ENCODE results near the gene PPIH.
"Not testable (repeated sequence)": the region's sequence is repeated elsewhere in the genome, so short reads cannot be mapped to it uniquely, and the experiment has no call there.

- TF ChIP-seq, protein P1, sequence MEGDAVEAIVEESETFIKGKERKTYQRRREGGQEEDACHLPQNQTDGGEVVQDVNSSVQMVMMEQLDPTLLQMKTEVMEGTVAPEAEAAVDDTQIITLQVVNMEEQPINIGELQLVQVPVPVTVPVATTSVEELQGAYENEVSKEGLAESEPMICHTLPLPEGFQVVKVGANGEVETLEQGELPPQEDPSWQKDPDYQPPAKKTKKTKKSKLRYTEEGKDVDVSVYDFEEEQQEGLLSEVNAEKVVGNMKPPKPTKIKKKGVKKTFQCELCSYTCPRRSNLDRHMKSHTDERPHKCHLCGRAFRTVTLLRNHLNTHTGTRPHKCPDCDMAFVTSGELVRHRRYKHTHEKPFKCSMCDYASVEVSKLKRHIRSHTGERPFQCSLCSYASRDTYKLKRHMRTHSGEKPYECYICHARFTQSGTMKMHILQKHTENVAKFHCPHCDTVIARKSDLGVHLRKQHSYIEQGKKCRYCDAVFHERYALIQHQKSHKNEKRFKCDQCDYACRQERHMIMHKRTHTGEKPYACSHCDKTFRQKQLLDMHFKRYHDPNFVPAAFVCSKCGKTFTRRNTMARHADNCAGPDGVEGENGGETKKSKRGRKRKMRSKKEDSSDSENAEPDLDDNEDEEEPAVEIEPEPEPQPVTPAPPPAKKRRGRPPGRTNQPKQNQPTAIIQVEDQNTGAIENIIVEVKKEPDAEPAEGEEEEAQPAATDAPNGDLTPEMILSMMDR (conservative IDR thresholded peaks at IDR 0.05; ENCODE audit: low read depth in 2 of 2) = not testable (repeated sequence)
- TF ChIP-seq POLR2AphosphoS5 (IDR thresholded peaks at IDR 0.05; ENCODE audit: low read depth); EZH2 (IDR thresholded peaks at IDR 0.05; ENCODE audit: low read depth, unreplicated experiment); EZH2phosphoT487 (IDR thresholded peaks at IDR 0.05; ENCODE audit: unreplicated experiment); CREB1 (CRISPR knock-in tag; IDR thresholded peaks at IDR 0.05; ENCODE audit: low read depth); ZNF462 (CRISPR knock-in tag; IDR thresholded peaks at IDR 0.05); ZNF114 (CRISPR knock-in tag; IDR thresholded peaks at IDR 0.05); ETS1 (IDR thresholded peaks at IDR 0.05); ZNF331 (CRISPR knock-in tag; IDR thresholded peaks at IDR 0.05; ENCODE audit: low read depth); JUNB (IDR thresholded peaks at IDR 0.05; ENCODE audit: unreplicated experiment); STAT1 (IDR thresholded peaks at IDR 0.05; ENCODE audit: unreplicated experiment): not testable (repeated sequence)
- TF ChIP-seq, protein P2, sequence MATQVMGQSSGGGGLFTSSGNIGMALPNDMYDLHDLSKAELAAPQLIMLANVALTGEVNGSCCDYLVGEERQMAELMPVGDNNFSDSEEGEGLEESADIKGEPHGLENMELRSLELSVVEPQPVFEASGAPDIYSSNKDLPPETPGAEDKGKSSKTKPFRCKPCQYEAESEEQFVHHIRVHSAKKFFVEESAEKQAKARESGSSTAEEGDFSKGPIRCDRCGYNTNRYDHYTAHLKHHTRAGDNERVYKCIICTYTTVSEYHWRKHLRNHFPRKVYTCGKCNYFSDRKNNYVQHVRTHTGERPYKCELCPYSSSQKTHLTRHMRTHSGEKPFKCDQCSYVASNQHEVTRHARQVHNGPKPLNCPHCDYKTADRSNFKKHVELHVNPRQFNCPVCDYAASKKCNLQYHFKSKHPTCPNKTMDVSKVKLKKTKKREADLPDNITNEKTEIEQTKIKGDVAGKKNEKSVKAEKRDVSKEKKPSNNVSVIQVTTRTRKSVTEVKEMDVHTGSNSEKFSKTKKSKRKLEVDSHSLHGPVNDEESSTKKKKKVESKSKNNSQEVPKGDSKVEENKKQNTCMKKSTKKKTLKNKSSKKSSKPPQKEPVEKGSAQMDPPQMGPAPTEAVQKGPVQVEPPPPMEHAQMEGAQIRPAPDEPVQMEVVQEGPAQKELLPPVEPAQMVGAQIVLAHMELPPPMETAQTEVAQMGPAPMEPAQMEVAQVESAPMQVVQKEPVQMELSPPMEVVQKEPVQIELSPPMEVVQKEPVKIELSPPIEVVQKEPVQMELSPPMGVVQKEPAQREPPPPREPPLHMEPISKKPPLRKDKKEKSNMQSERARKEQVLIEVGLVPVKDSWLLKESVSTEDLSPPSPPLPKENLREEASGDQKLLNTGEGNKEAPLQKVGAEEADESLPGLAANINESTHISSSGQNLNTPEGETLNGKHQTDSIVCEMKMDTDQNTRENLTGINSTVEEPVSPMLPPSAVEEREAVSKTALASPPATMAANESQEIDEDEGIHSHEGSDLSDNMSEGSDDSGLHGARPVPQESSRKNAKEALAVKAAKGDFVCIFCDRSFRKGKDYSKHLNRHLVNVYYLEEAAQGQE (IDR thresholded peaks at IDR 0.05; ENCODE audit: unreplicated experiment) = not testable (repeated sequence)
Observed at GRCh38 chr1:42725820-42726219, 67.6 kb downstream of the PPIH start.

Data from GM23338 (cell line).